Measurements from ENCODE around the gene ETV6. TPM values are rescaled to one million over a fixed set of nuclear protein-coding genes. Genes with fewer than 3 reads are reported as not detected.
"Not testable (repeated sequence)": the region's sequence is repeated elsewhere in the genome, so short reads cannot be mapped to it uniquely, and the experiment has no call there.

ETV6 gene
- total and polyA plus RNA-seq, 2 of the 8 experiments (the other 6 are each of a cell fraction or from before 2014, with no cell fraction given), result 5.5 to 23.9 TPM

GRCh38 chr12:11681695-11682094 lies 32.2 kb downstream of the ETV6 start:
- H3K18ac ChIP-seq (ENCODE audit: extremely low read depth, low read length); H3K23me2 ChIP-seq (ENCODE audit: low read depth, low read length); H4K20me1 ChIP-seq (replicated peaks in 1 of 2; ENCODE audit: control insufficient read depth in 1 of 2, insufficient read depth in 2 of 2, low read length in 2 of 2); H3K79me1 ChIP-seq (ENCODE audit: low read depth, low read length); H2BK20ac ChIP-seq (ENCODE audit: low read length); H3K4ac ChIP-seq (replicated peaks; ENCODE audit: insufficient read length, low read depth, low read length); CTCF ChIA-PET (ENCODE audit: partially characterized antibody); H3K4me3 ChIP-seq (ENCODE audit: extremely low read depth in 1 of 4, insufficient read depth in 2 of 4, low read depth in 3 of 4, low read length in 4 of 4); POLR2A ChIA-PET (ENCODE audit: partially characterized antibody); H3K9me3 ChIP-seq (ENCODE audit: insufficient read depth in 2 of 2, low read depth in 1 of 2, low read length in 1 of 2); H3K14ac ChIP-seq (ENCODE audit: insufficient read length); H2AK5ac ChIP-seq (ENCODE audit: low read depth, low read length); H4K8ac ChIP-seq (ENCODE audit: extremely low read depth, insufficient read depth, low read length); H2BK5ac ChIP-seq (ENCODE audit: low read depth, low read length); H3K9ac ChIP-seq (replicated peaks in 1 of 4; ENCODE audit: extremely low read depth in 1 of 4, low read depth in 3 of 4, low read length in 3 of 4); H2BK12ac ChIP-seq (ENCODE audit: low read depth, low read length); H3K23ac ChIP-seq (ENCODE audit: insufficient read length); H4K5ac ChIP-seq (ENCODE audit: insufficient read length, low read depth, low read length); H2AFZ ChIP-seq (ENCODE audit: low read length); H2BK15ac ChIP-seq (ENCODE audit: low read length); FAIRE-seq; H3K4me1 ChIP-seq (replicated peaks in 1 of 4; ENCODE audit: control insufficient read depth in 3 of 4, insufficient read depth in 4 of 4, low read length in 3 of 4); H3K27ac ChIP-seq (ENCODE audit: low read depth, low read length); DNase-seq (ENCODE audit: low read depth in 1 of 2, low spot score in 2 of 2); H2BK120ac ChIP-seq (replicated peaks; ENCODE audit: low read depth, low read length); H3K56ac ChIP-seq (replicated peaks; ENCODE audit: insufficient read length, low read depth, low read length); H3K36me3 ChIP-seq (ENCODE audit: control insufficient read depth in 2 of 4, insufficient read depth in 4 of 4, low read length in 3 of 4); H3K4me2 ChIP-seq (ENCODE audit: insufficient read depth in 1 of 2, low read depth in 2 of 2, low read length in 2 of 2); H4K91ac ChIP-seq (replicated peaks; ENCODE audit: insufficient read length, low read length); H3K27me3 ChIP-seq (replicated peaks in 1 of 4; ENCODE audit: control insufficient read depth in 3 of 4, extremely low read depth in 1 of 4, insufficient read depth in 3 of 4, low read length in 3 of 4): not testable (repeated sequence)
- peaks cover 0 to 13% of the 10 kb centered on the region in 2 experiments; a peak in 2 of 4 replicates for H3K79me2 ChIP-seq (ENCODE audit: control insufficient read depth in 1 of 2, insufficient read depth in 2 of 2, low read length in 2 of 2)
- 94% methylated on average over 3 of the region's 3 CpGs; no CpG with 5 or more reads in 1 of the 2 experiments for WGBS, 2 experiments (ENCODE audit: extremely low coverage in 1 of 2, insufficient coverage in 1 of 2, insufficient read length in 1 of 2, insufficient replicate concordance in 2 of 2, low coverage in 1 of 2, low lambda C conversion rate in 2 of 2, missing lambda C conversion rate in 1 of 2)

Measured in H1 (cell line).